Activated T-helper 1 cell treated with anti-CD3 and anti-CD28 coated beads, Interleukin-2, amount 50 U/mL, for 16 hours (primary cell): ENCODE measurements around the gene CACNA1D.

ENCODE experiments used
- DNase-seq, 2 donors: peaks; one replicate each; pipeline ENCODE4 v3.0.0-alpha.2; 2020; ENCODE audit warnings: low read depth in 1 of 2, low spot score in 1 of 2

Gene CACNA1D

GRCh38 chr3:53819163-53819868, 324.9 kb downstream of the CACNA1D start:
- no peak for DNase-seq

DNA sequence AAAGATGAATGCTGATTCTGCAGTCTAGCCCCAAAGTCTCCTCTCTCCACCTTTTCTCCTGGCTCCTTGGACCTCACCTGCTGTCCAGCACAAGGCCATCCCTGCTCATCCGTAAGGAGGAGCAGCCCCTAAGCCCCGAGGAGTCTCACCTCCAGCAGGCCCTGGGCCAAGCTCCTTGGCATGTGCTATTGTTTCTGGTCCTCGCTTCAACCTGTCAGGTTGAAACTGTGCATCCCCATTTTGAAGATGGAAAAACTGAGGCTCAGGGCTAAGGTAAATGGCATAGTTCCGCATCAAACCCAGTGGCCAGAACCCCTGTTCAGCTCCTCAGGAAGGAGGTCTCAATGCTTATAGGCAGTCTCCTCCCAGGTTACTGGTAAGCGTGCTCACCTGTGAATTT, 325.7 kb downstream of the CACNA1D start:
- no peak for DNase-seq

GRCh38 chr3:53820756-53821580, 326.6 kb downstream of the CACNA1D start:
- DNase-seq: no peak

DNA sequence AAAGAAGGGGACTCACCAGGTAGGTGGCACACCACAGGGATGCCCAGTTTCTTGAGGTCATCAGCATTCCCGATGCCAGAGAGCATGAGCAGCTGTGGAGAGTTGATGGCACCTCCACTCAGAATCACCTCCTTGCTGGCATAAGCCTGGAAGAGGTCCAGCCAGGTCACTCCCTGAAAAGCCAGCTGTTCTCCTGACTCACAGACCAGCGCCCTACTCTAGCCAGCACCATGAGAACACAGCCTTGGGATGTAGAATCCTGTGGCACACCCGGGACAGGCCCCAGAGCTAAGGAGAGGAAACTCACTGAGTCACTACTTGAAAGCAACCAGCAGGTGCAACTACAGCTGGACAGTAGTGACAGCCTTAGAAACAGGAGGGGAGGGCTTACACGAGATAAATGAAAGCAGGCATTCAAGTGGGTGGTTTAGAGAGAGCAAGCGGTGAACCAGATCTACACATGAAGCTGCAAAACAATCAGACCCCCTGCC, 327.3 kb downstream of the CACNA1D start:
- DNase-seq: no peak

DNA sequence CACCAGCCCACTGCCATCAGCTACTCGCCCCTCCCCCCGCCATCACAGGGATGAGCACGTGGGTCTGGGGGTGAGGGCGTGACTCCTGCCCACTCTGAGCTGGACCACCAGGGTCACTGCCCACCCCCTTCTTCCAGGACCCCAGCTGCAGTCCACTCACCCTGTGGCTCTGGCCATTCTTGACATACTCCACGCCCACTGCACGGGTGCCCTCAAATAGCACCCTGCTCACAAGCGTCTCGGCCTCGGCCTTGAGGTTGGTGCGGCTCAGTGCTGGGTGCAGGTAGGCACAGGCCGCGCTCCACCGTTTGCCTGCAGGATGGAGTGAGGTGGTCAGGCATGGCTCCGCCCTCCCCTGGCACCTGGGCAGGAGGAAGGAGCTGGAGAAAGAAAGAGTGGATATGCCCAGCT, 327.9 kb downstream of the CACNA1D start:
- DNase-seq: no peak

DNA sequence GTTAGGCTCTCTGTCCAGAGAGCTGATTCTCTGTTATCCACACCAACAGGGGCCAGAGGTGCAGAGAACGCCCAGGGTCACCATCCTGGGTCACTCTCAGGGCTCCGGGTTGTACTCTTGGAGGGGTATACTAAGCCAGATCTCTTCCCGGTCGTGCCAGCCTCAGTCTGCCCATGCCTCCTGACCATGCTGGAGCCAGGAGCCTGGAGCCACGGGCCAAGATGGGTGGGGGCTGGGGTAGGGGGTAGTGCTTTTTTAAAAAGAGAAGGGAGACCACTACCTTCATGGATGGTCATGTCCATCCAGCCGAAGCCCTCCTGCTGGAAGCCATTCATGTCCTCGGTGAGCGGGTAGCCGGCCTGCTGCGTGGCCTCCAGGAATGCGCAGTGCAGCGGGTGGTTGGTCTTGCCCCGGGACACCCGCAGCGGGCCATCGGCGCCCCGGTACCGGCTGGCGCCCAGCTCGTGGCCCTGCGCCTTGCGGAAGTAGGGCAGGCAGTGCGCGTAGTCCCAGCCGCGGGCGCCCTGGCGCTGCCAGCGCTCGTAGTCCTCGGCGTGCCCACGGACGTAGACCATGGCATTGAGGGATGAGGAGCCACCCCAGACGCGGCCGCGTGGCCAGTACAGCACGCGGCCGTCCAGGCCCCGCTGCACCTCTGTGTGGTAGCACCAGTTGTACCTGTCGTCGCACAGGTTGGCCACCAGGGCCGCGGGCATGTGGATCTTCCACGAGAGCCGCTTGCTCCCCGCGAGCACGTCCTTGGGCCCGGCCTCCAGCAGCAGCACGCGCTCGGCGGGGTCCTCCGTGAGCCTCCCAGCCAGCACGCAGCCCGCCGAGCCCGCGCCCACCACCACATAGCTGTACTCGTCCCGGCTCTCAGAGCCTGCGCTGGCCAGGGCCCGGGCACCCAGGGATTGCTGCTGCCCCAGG, 328.9 kb downstream of the CACNA1D start:
- no peak for DNase-seq

GRCh38 chr3:53823956-53824657, 329.7 kb downstream of the CACNA1D start:
- no peak for DNase-seq

GRCh38 chr3:53824795-53825194, 330.4 kb downstream of the CACNA1D start:
- no peak for DNase-seq

- DNase-seq: no peak
These were observed 331.6 kb downstream of the CACNA1D start for GRCh38 chr3:53826048-53826447.

DNA sequence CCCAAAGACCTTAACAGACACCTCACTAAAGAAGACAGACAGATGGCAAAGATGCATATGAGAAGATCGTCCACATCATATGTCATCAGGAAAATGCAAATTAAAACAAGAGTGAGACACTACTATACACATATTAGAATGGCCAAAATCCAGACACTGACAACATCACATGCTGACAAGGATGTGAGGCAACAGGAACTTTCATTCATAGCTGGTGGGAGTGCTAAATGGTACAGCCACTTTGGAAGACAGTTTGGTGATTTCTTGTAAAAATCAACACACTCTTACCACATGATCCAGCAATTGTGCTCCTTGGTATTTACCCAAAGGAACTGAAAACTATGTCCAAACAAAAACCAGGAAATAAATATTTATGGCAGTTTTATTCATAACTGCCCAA, 334.2 kb downstream of the CACNA1D start:
- DNase-seq: no peak

DNA sequence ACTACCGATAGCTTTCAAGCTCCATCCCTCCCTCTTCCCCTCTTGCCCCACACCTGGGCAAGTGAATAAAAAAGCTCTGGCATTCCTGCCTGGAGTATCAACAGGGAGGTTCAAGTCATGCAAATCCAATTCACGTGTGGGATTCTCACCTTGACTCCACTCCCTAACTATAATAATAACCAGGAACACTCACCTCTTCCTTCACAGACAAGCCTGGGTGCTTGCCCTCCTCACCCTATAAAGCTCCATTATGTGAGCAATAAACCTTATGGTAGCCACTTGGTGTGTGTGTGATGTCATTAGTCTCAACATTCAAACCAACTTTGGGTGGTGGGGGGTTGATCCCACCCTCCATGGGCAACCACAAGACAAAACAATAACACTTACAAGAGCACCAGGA, 335.2 kb downstream of the CACNA1D start:
- DNase-seq: no peak

- no peak for DNase-seq
These were observed 336.5 kb downstream of the CACNA1D start for GRCh38 chr3:53830944-53831343.

DNA sequence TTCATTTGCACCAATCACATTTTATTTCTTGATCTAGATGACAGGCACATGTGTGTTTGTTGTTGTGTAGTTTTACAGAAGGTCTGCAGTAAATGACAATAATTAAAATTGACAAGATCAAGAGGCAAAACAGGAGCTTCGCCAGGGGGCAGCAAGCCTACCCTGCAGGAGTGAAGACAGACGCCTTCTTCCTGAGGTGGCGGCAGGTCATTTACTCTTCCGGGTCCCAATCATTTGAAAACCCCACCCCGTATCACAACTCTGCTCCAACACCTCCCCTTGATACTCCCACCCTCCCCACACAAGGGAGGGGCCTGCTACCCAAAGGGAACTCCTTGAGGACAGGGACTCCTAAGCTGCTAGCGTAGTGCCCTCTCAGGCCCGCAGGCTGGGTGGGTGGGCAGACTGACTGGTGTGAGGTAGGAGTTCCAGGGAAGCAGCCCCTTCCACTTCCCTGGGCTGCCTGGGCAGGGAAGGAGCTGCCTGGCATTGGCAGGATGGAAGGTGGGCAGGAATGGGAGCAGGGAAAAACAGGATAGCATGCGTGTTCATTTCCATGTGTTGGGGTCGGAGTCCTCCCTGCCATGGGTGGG, 338.7 kb downstream of the CACNA1D start:
- no peak for DNase-seq

GRCh38 chr3:53833700-53834099, 339.3 kb downstream of the CACNA1D start:
- no peak for DNase-seq

GRCh38 chr3:53834429-53835095, 340.2 kb downstream of the CACNA1D start:
- DNase-seq: no peak

DNA sequence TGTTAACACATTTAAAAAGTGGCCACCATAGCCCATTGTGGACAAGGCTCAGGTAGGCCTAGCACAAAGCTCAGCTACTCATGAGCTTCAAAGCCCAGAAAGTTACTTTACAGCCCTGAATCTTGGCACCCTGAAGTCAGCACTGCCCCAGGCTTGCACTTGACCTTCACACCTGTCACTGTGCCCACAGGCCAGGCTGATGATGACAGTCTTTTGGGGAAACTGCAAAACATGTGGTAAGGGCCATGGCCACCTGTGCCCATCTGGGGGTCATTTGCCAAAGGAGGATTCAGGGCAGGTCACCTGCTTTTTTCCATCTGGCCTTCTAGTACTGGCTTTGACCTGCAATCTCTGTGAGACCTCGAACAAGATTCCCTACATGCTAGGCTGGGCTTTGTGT, 340.8 kb downstream of the CACNA1D start:
- no peak for DNase-seq

- no peak for DNase-seq
These were observed 341.9 kb downstream of the CACNA1D start for GRCh38 chr3:53836084-53836872.

GRCh38 chr3:53837331-53837730, 342.9 kb downstream of the CACNA1D start:
- DNase-seq: no peak

GRCh38 chr3:53841296-53841695, 346.9 kb downstream of the CACNA1D start:
- DNase-seq: no peak
